ENCODE results near the gene TBCD.
"Not testable (repeated sequence)": the region's sequence is repeated elsewhere in the genome, so short reads cannot be mapped to it uniquely, and the experiment has no call there.

Gene TBCD

GRCh38 chr17:82767041-82767754 lies 15.3 kb downstream of the TBCD start:
- DNase-seq: no peak

GRCh38 chr17:82769041-82769440 lies 17.2 kb downstream of the TBCD start:
- no peak for DNase-seq

GRCh38 chr17:82772026-82772425 lies 20.2 kb downstream of the TBCD start:
- DNase-seq: no peak

GRCh38 chr17:82774456-82774855 lies 22.6 kb downstream of the TBCD start:
- DNase-seq: not testable (repeated sequence)

GRCh38 chr17:82775001-82775823 lies 23.3 kb downstream of the TBCD start:
- peak in 1 of 2 experiments; percentile 29 for DNase-seq

- DNase-seq: no peak
Measured at GRCh38 chr17:82776454-82776853, 24.6 kb downstream of the TBCD start.

- DNase-seq: not testable (repeated sequence)
Measured at GRCh38 chr17:82777778-82778375, 26.0 kb downstream of the TBCD start.

GRCh38 chr17:82779541-82779940 lies 27.7 kb downstream of the TBCD start:
- DNase-seq: no peak

- no peak for DNase-seq
Measured at GRCh38 chr17:82780195-82780594, 28.3 kb downstream of the TBCD start.

- no peak for DNase-seq
Measured at GRCh38 chr17:82780971-82781893, 29.4 kb downstream of the TBCD start.

- peak in 1 of 2 experiments; percentile 39 for DNase-seq
Measured at GRCh38 chr17:82781894-82782274, 30.0 kb downstream of the TBCD start.

- DNase-seq: no peak
Measured at GRCh38 chr17:82782657-82783207, 30.9 kb downstream of the TBCD start.

GRCh38 chr17:82783498-82783897 lies 31.6 kb downstream of the TBCD start:
- no peak for DNase-seq

GRCh38 chr17:82785581-82785980 lies 33.7 kb downstream of the TBCD start:
- DNase-seq: not testable (repeated sequence)

- DNase-seq: no peak
Measured at GRCh38 chr17:82786427-82786826, 34.6 kb downstream of the TBCD start.

GRCh38 chr17:82787081-82787848 lies 35.4 kb downstream of the TBCD start:
- no peak for DNase-seq

GRCh38 chr17:82788206-82789001 lies 36.5 kb downstream of the TBCD start:
- no peak for DNase-seq

GRCh38 chr17:82789051-82789592 lies 37.3 kb downstream of the TBCD start:
- DNase-seq: no peak

GRCh38 chr17:82789806-82790205 lies 37.9 kb downstream of the TBCD start:
- no peak for DNase-seq

- DNase-seq: no peak
Measured at GRCh38 chr17:82790391-82790790, 38.5 kb downstream of the TBCD start.
